ENCODE results near the gene BUD23. TPM values are rescaled to one million over a fixed set of nuclear protein-coding genes. Genes with fewer than 3 reads are reported as not detected.

BUD23 gene
- total RNA-seq, 1 experiment from 2014 or later: 168 TPM

DNA sequence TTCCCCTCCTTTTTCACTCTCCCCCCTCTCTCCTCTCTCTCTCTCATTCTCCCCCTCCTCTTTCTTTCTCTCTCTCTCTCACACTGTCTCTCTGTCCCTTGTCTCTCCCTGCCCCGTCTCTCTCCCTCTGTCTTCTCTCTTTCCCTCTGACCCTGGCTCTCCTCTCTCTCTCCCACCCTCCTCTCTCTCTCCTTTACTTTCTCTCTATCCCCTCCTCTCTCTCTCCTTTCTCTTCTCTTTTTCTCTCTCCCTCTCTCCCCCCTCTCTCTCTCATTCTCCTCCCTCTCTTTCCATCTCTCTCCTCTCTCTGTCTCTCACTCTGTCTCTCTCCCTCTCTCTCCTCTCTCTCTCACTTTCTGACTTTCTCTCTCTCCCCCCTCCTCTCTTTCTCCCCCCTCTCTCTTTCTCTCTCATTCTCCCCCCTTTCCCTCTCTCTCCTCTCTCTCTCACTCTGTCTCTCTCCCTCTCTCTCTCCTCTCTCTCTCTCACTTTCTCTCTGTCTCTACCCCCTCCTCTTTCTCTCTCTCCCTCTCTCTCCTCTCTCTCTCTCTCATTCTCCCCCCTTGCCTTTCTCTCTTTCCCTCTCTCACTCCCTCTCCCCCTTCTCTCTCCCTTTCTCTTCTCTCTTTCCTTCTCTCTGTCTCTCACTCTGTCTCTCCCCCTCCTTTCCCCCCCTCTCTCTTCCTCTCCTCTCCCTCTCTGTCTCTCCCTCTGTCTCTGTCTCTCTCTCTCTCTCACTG is 34.6 kb upstream of the BUD23 start:
- H3K27me3 ChIP-seq (ENCODE audit: insufficient read depth, low read length): no peaks in the 10 kb centered on the region
- H3K9ac ChIP-seq (ENCODE audit: low read length): peak overlapping the region; percentile 80
- intact Hi-C loops (cut with micrococcal nuclease): no loop called here
- H3K4me3 ChIP-seq (replicated peaks in 1 of 2; ENCODE audit: low read depth in 1 of 2, low read length in 2 of 2): peak overlapping the region; percentile 64 to 65
- H3K9me3 ChIP-seq (ENCODE audit: control insufficient read depth in 1 of 2, insufficient read depth in 1 of 2, low read depth in 1 of 2, low read length in 2 of 2): no peaks in the 10 kb centered on the region
- peak overlapping the region; percentile 88 for H3K4me2 ChIP-seq (ENCODE audit: low read length)
- no TSS peak for BruUV-seq (replicated peaks)
- ChIA-PET POLR2A (no interaction called here), CTCF (no interaction called here), RAD21 (ENCODE audit: low non-redundant PET in 1 of 2, low total read pairs in 2 of 2, uncharacterized antibody in 2 of 2, unreplicated experiment in 2 of 2) (no interaction called here)
- H3K27ac ChIP-seq (ENCODE audit: low read depth, low read length): peak overlapping the region; percentile 72; the same call in 1 of the 2 replicates
- H3K79me2 ChIP-seq (ENCODE audit: insufficient read depth, low read length): no peaks in the 10 kb centered on the region
- no peaks in the 10 kb centered on the region for H3K36me3 ChIP-seq (ENCODE audit: control insufficient read depth in 1 of 2, insufficient read depth in 2 of 2, low read length in 2 of 2)
- ATAC-seq: no peak
- H2AFZ ChIP-seq (ENCODE audit: low read depth, low read length, poor library complexity, severe bottlenecking): no peak overlapping the region
- H3K4me1 ChIP-seq (ENCODE audit: control insufficient read depth in 1 of 2, insufficient read depth in 2 of 2, low read length in 2 of 2): peaks cover 13 to 39% of the 10 kb centered on the region in 2 experiments
- no peak for DNase-seq (ENCODE audit: low read depth, low spot score)
- H4K20me1 ChIP-seq (ENCODE audit: insufficient read depth): no peaks in the 10 kb centered on the region
- no peak for TF ChIP-seq YY1 (IDR thresholded peaks at IDR 0.05; ENCODE audit: extremely low read depth, insufficient replicate concordance, low read depth, low read length)
- no peak for TF ChIP-seq ZFX (IDR thresholded peaks at IDR 0.05)
- no peak for TF ChIP-seq SP1 (IDR thresholded peaks at IDR 0.05; ENCODE audit: low read depth)
- no peak for TF ChIP-seq RAD21 (IDR thresholded peaks at IDR 0.05; ENCODE audit: low read depth)
- TF ChIP-seq EZH2 (IDR thresholded peaks at IDR 0.05): no peak
- TF ChIP-seq EGR1 (IDR thresholded peaks at IDR 0.05; ENCODE audit: low read depth): no peak
- TF ChIP-seq ELF1 (IDR thresholded peaks at IDR 0.05; ENCODE audit: borderline replicate concordance, low read depth): no peak
- TF ChIP-seq TCF7L2 (IDR thresholded peaks at IDR 0.05; ENCODE audit: borderline replicate concordance, extremely low read depth, insufficient read depth, insufficient read length): no peak
- no peak for TF ChIP-seq SRF (IDR thresholded peaks at IDR 0.05; ENCODE audit: low read depth)
- TF ChIP-seq, protein P1, sequence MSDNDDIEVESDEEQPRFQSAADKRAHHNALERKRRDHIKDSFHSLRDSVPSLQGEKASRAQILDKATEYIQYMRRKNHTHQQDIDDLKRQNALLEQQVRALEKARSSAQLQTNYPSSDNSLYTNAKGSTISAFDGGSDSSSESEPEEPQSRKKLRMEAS (IDR thresholded peaks at IDR 0.05): no peak
- TF ChIP-seq, protein P2, sequence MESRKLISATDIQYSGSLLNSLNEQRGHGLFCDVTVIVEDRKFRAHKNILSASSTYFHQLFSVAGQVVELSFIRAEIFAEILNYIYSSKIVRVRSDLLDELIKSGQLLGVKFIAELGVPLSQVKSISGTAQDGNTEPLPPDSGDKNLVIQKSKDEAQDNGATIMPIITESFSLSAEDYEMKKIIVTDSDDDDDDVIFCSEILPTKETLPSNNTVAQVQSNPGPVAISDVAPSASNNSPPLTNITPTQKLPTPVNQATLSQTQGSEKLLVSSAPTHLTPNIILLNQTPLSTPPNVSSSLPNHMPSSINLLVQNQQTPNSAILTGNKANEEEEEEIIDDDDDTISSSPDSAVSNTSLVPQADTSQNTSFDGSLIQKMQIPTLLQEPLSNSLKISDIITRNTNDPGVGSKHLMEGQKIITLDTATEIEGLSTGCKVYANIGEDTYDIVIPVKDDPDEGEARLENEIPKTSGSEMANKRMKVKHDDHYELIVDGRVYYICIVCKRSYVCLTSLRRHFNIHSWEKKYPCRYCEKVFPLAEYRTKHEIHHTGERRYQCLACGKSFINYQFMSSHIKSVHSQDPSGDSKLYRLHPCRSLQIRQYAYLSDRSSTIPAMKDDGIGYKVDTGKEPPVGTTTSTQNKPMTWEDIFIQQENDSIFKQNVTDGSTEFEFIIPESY (IDR thresholded peaks at IDR 0.05; ENCODE audit: extremely low read depth, insufficient replicate concordance, low read length): no peak
- TF ChIP-seq, protein P3, sequence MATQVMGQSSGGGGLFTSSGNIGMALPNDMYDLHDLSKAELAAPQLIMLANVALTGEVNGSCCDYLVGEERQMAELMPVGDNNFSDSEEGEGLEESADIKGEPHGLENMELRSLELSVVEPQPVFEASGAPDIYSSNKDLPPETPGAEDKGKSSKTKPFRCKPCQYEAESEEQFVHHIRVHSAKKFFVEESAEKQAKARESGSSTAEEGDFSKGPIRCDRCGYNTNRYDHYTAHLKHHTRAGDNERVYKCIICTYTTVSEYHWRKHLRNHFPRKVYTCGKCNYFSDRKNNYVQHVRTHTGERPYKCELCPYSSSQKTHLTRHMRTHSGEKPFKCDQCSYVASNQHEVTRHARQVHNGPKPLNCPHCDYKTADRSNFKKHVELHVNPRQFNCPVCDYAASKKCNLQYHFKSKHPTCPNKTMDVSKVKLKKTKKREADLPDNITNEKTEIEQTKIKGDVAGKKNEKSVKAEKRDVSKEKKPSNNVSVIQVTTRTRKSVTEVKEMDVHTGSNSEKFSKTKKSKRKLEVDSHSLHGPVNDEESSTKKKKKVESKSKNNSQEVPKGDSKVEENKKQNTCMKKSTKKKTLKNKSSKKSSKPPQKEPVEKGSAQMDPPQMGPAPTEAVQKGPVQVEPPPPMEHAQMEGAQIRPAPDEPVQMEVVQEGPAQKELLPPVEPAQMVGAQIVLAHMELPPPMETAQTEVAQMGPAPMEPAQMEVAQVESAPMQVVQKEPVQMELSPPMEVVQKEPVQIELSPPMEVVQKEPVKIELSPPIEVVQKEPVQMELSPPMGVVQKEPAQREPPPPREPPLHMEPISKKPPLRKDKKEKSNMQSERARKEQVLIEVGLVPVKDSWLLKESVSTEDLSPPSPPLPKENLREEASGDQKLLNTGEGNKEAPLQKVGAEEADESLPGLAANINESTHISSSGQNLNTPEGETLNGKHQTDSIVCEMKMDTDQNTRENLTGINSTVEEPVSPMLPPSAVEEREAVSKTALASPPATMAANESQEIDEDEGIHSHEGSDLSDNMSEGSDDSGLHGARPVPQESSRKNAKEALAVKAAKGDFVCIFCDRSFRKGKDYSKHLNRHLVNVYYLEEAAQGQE (IDR thresholded peaks at IDR 0.05; ENCODE audit: low read depth): no peak
- TF ChIP-seq SIN3A (IDR thresholded peaks at IDR 0.05; ENCODE audit: low read depth): no peak
- no peak for TF ChIP-seq CEBPB (IDR thresholded peaks at IDR 0.05; ENCODE audit: low read depth)
- TF ChIP-seq FOSL1 (IDR thresholded peaks at IDR 0.05; ENCODE audit: low read depth): no peak
- H3K9me2 ChIP-seq (ENCODE audit: insufficient read depth): no peaks in the 10 kb centered on the region
